Hepatic stellate cell (primary cell): ENCODE measurements around the gene UBE2S.

Source experiments
- DNase-seq: peaks from one replicate; pipeline ENCODE4 v3.0.0; 2011; ENCODE audit warnings: low spot score

Gene UBE2S

GRCh38 chr19:55383279-55384130 lies 24.1 kb downstream of the UBE2S start:
- DNase-seq = peak; percentile 78

- DNase-seq = no peak
Measured at GRCh38 chr19:55382522-55383054, 25.0 kb downstream of the UBE2S start.

- DNase-seq = no peak
Measured at GRCh38 chr19:55382013-55382412, 25.6 kb downstream of the UBE2S start.

- no peak for DNase-seq
Measured at GRCh38 chr19:55379174-55379573, 28.4 kb downstream of the UBE2S start.

- DNase-seq = no peak
Measured at GRCh38 chr19:55377356-55378131, 30.0 kb downstream of the UBE2S start.

GRCh38 chr19:55376241-55376933 lies 31.2 kb downstream of the UBE2S start, which contains the start of gene TMEM190:
TSS of gene TMEM190 (plus strand) at chr19:55376826. CDS start at chr19:55376854, 28 bp downstream.
- no peak for DNase-seq

GRCh38 chr19:55373993-55374757 lies 33.4 kb downstream of the UBE2S start:
- peak; percentile 75 for DNase-seq

- DNase-seq = no peak
Measured at GRCh38 chr19:55373306-55373992, 34.1 kb downstream of the UBE2S start.

GRCh38 chr19:55372316-55373081 lies 35.1 kb downstream of the UBE2S start:
- DNase-seq = no peak

GRCh38 chr19:55370305-55370988 lies 37.1 kb downstream of the UBE2S start, which contains the start of gene IL11:
TSS of gene IL11 (minus strand) at chr19:55370463. CDS start at chr19:55370310, 153 bp downstream.
- DNase-seq = peak; percentile 86

GRCh38 chr19:55369653-55370304 lies 37.8 kb downstream of the UBE2S start:
- peak; percentile 99 for DNase-seq

GRCh38 chr19:55368701-55369563 lies 38.7 kb downstream of the UBE2S start:
- peak; percentile 88 for DNase-seq

- DNase-seq = no peak
Measured at GRCh38 chr19:55368106-55368505, 39.5 kb downstream of the UBE2S start.

- DNase-seq = no peak
Measured at GRCh38 chr19:55366790-55367189, 40.8 kb downstream of the UBE2S start.

GRCh38 chr19:55365964-55366363 lies 41.6 kb downstream of the UBE2S start:
- DNase-seq = no peak

GRCh38 chr19:55365245-55365644 lies 42.3 kb downstream of the UBE2S start:
- DNase-seq = no peak

GRCh38 chr19:55362990-55363716 lies 44.4 kb downstream of the UBE2S start, which contains the start of gene GARIN5B:
TSS of gene GARIN5B (minus strand) at chr19:55363260. CDS start at chr19:55363066, 194 bp downstream.
- no peak for DNase-seq
